ENCODE results near the gene MAP3K4. TPM values are rescaled to one million over a fixed set of nuclear protein-coding genes. Genes with fewer than 3 reads are reported as not detected.

Gene MAP3K4
- total and polyA plus RNA-seq, 10 donors, result 11.4 to 65.5 (median 37.0) TPM

- Histone ChIP-seq H3K36me3 (peaks cover 0 to 43% (median 14%) of the 10 kb centered on the region in 6 donors), H3K4me3 (no peak overlapping the region), H3K27ac (no peak overlapping the region), H3K9me3 (no peaks in the 10 kb centered on the region), H3K27me3 (replicated peaks in 1 of 7) (no peaks in the 10 kb centered on the region), H3K4me1 (peaks cover 0 to 40% (median 6%) of the 10 kb centered on the region in 6 donors)
- TF ChIP-seq CTCF (IDR thresholded peaks at IDR 0.05 in 8 of 11, conservative IDR thresholded peaks at IDR 0.05 in 3 of 11) (no peak), POLR2AphosphoS5 (IDR thresholded peaks at IDR 0.05) (no peak), POLR2A (IDR thresholded peaks at IDR 0.05) (no peak)
- 93 to 97% (median 94%) methylated on average over 5 of the region's 5 CpGs for WGBS, 5 donors
- intact Hi-C loops (cut with DNase I; ENCODE audit: low total_unique reads), result no loop called here
- DNase-seq, result no peak
These were observed 42.1 kb downstream of the MAP3K4 start for GRCh38 chr6:161033667-161034066.

GRCh38 chr6:161035182-161035980 is 43.8 kb downstream of the MAP3K4 start:
- 74 to 84% (median 77%) methylated on average over 3 of the region's 3 CpGs for WGBS, 5 donors
- H3K9me3 ChIP-seq, result no peaks in the 10 kb centered on the region
- no peak overlapping the region for H3K27ac ChIP-seq
- TF ChIP-seq CTCF (IDR thresholded peaks at IDR 0.05 in 8 of 11, conservative IDR thresholded peaks at IDR 0.05 in 3 of 11), result no peak
- TF ChIP-seq POLR2AphosphoS5 (IDR thresholded peaks at IDR 0.05), result no peak
- no peak for TF ChIP-seq POLR2A (IDR thresholded peaks at IDR 0.05)
- H3K4me3 ChIP-seq, result no peak overlapping the region
- DNase-seq, result no peak
- H3K27me3 ChIP-seq (replicated peaks in 1 of 7), result no peaks in the 10 kb centered on the region
- peaks cover 0 to 59% (median 18%) of the 10 kb centered on the region in 6 donors for H3K36me3 ChIP-seq
- intact Hi-C loops (cut with DNase I; ENCODE audit: low total_unique reads), result no loop called here
- peaks cover 0 to 26% (median 0%) of the 10 kb centered on the region in 6 donors for H3K4me1 ChIP-seq

- no peaks in the 10 kb centered on the region for H3K27me3 ChIP-seq (replicated peaks in 1 of 7)
- no peak for DNase-seq
- peaks cover 0 to 65% (median 19%) of the 10 kb centered on the region in 6 donors for H3K36me3 ChIP-seq
- TF ChIP-seq POLR2A (IDR thresholded peaks at IDR 0.05), result no peak
- no peak for TF ChIP-seq POLR2AphosphoS5 (IDR thresholded peaks at IDR 0.05)
- TF ChIP-seq CTCF (IDR thresholded peaks at IDR 0.05 in 8 of 11, conservative IDR thresholded peaks at IDR 0.05 in 3 of 11), result no peak
- 93 to 97% (median 95%) methylated on average over 3 of the region's 3 CpGs for WGBS, 5 donors
- no peak overlapping the region for H3K27ac ChIP-seq
- peaks cover 0 to 26% (median 0%) of the 10 kb centered on the region in 6 donors for H3K4me1 ChIP-seq
- H3K4me3 ChIP-seq, result no peak overlapping the region
- intact Hi-C loops (cut with DNase I; ENCODE audit: low total_unique reads), result no loop called here
- H3K9me3 ChIP-seq, result no peaks in the 10 kb centered on the region
These were observed 44.4 kb downstream of the MAP3K4 start for GRCh38 chr6:161035981-161036263.

GRCh38 chr6:161037873-161038228 is 46.3 kb downstream of the MAP3K4 start:
- 73 to 96% (median 83%) methylated on average over 2 of the region's 2 CpGs for WGBS, 5 donors
- no peaks in the 10 kb centered on the region for H3K9me3 ChIP-seq
- H3K4me1 ChIP-seq, result peaks cover 0 to 10% (median 0%) of the 10 kb centered on the region in 6 donors
- no peak overlapping the region for H3K4me3 ChIP-seq
- no peak for TF ChIP-seq CTCF (IDR thresholded peaks at IDR 0.05 in 8 of 11, conservative IDR thresholded peaks at IDR 0.05 in 3 of 11)
- TF ChIP-seq POLR2AphosphoS5 (IDR thresholded peaks at IDR 0.05), result no peak
- no peak for TF ChIP-seq POLR2A (IDR thresholded peaks at IDR 0.05)
- DNase-seq, result no peak
- H3K27me3 ChIP-seq (replicated peaks in 1 of 7), result no peaks in the 10 kb centered on the region
- H3K27ac ChIP-seq, result no peak overlapping the region
- peaks cover 0 to 75% (median 27%) of the 10 kb centered on the region in 6 donors for H3K36me3 ChIP-seq
- intact Hi-C loops (cut with DNase I; ENCODE audit: low total_unique reads), result no loop called here

Data from spleen (tissue), 11 donors.